Measurements from ENCODE around the gene TUBB4B.

DNA sequence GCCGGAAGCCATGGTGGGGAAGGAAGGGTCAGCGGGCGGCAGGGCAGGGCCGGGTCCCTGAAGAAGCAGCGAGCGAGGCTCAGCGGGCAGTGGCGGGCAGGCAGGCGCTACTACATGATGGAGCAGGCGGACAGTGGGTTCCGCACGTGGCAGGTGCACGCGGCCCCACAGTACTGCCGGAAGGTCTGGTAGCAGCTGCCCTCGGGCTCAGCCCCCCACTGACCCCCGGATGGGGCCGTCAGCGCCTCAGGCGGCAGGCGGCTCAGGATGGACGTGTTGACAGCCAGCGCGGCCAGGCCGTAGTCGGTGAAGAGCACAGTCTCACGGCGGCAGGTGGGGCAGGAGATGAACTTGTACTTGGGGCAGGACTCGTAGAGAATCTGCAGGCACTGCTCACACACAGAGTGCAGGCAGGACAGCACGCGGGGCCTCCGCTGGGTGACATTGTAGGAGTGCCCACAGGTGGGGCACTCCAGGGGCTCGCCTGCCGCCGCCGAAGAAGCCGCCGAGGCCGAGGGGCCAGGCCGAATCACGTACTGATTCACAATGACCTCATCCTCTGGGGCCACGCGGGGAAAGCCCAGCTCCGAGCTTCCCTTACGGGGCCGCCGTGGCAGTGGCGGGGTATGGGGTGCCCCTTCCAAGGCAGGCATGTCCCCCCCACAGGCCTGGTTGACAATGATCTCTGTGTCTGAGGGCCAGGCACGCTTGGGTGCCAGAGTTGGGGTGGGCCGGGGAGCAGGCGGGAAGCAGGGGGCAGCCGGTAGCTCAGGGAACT is 20.6 kb upstream of the TUBB4B start:
- TF ChIP-seq POLR2AphosphoS5 (IDR thresholded peaks at IDR 0.05; ENCODE audit: low read depth, low read length) (no peak), REST (IDR thresholded peaks at IDR 0.05; ENCODE audit: insufficient read depth in 1 of 2, low read depth in 2 of 2, low read length in 2 of 2) (no peak)

All from PFSK-1 (cell line).